Middle frontal gyrus (tissue), 1 donor: Measurements from ENCODE around the gene NEUROG3.

ENCODE experiments used
- DNase-seq: peaks from one replicate; pipeline ENCODE4 v3.0.0-alpha.2; 2015; ENCODE audit warnings: low spot score; ENCODE audit errors: extremely low spot score

The NEUROG3 gene

GRCh38 chr10:69573056-69573806 is at the start of gene NEUROG3:
Gene NEUROG3, minus strand, starts transcription at chr10:69573422. Its CDS starts 379 bp downstream, at chr10:69573043.
- DNase-seq, result no peak

- no peak for DNase-seq
Observed at GRCh38 chr10:69620625-69621024, 47.4 kb upstream of the NEUROG3 start.

- DNase-seq, result no peak
Observed at GRCh38 chr10:69619626-69620025, 46.4 kb upstream of the NEUROG3 start.

GRCh38 chr10:69618746-69619145 is 45.5 kb upstream of the NEUROG3 start:
- no peak for DNase-seq

GRCh38 chr10:69616358-69616757 is 43.1 kb upstream of the NEUROG3 start:
- peak; percentile 12 for DNase-seq

GRCh38 chr10:69614130-69614529 is 40.9 kb upstream of the NEUROG3 start:
- DNase-seq, result no peak

GRCh38 chr10:69612760-69613159 is 39.5 kb upstream of the NEUROG3 start:
- no peak for DNase-seq

- no peak for DNase-seq
Observed at GRCh38 chr10:69609077-69609476, 35.9 kb upstream of the NEUROG3 start.

- no peak for DNase-seq
Observed at GRCh38 chr10:69600761-69601330, 27.6 kb upstream of the NEUROG3 start.

- DNase-seq, result no peak
Observed at GRCh38 chr10:69588358-69588757, 15.1 kb upstream of the NEUROG3 start.

GRCh38 chr10:69584624-69585023 is 11.4 kb upstream of the NEUROG3 start:
- no peak for DNase-seq

GRCh38 chr10:69583106-69583505 is 9.9 kb upstream of the NEUROG3 start:
- DNase-seq, result no peak

GRCh38 chr10:69580435-69580834 is 7.2 kb upstream of the NEUROG3 start:
- no peak for DNase-seq

- DNase-seq, result no peak
Observed at GRCh38 chr10:69579464-69580060, 6.3 kb upstream of the NEUROG3 start.

GRCh38 chr10:69578508-69578991 is 5.3 kb upstream of the NEUROG3 start:
- DNase-seq, result no peak

GRCh38 chr10:69577268-69578232 is 4.3 kb upstream of the NEUROG3 start:
- DNase-seq, result no peak

GRCh38 chr10:69576334-69577011 is 3.3 kb upstream of the NEUROG3 start:
- no peak for DNase-seq

- DNase-seq, result no peak
Observed at GRCh38 chr10:69575164-69575722, 2.0 kb upstream of the NEUROG3 start.

- no peak for DNase-seq
Observed at GRCh38 chr10:69574571-69574978, 1.4 kb upstream of the NEUROG3 start.
